H9 (cell line): ENCODE results near the gene BSG. TPM values are rescaled to one million over a fixed set of nuclear protein-coding genes. Genes with fewer than 3 reads are reported as not detected.

Experiments used
- DNase-seq: peaks from one replicate; pipeline ENCODE4 v3.0.0-alpha.2; 2017
- H2AFZ ChIP-seq: one replicate; pipeline ENCODE4 v1.6.1; 2013; ENCODE audit warnings: mild to moderate bottlenecking, low read length, control low read depth, moderate library complexity
- H2AK5ac ChIP-seq: 2 replicates; pipeline ENCODE4 v1.6.1; 2013; ENCODE audit warnings: low read length, control low read depth, mixed read lengths; ENCODE audit not compliant: insufficient read length
- H2BK120ac ChIP-seq: one replicate; pipeline ENCODE4 v1.6.1; 2013; ENCODE audit warnings: low read depth, mild to moderate bottlenecking, low read length, control low read depth, inconsistent platforms; ENCODE audit not compliant: poor library complexity, severe bottlenecking
- H2BK12ac ChIP-seq: 2 replicates; pipeline ENCODE4 v1.6.1; 2013; ENCODE audit warnings: low read length, control low read depth, mixed read lengths, low read depth; ENCODE audit not compliant: insufficient read length
- H2BK15ac ChIP-seq: 2 replicates; pipeline ENCODE4 v1.6.1; 2013; ENCODE audit warnings: low read depth, low read length, control low read depth
- H2BK20ac ChIP-seq: one replicate; pipeline ENCODE4 v1.6.1; 2013; ENCODE audit warnings: low read depth, mild to moderate bottlenecking, low read length, control low read depth, inconsistent platforms; ENCODE audit not compliant: poor library complexity, severe bottlenecking
- H2BK5ac ChIP-seq: 2 replicates; pipeline ENCODE4 v1.6.1; 2013; ENCODE audit warnings: low read length, control low read depth, mixed read lengths; ENCODE audit not compliant: insufficient read length
- H3K14ac ChIP-seq: 2 replicates; pipeline ENCODE4 v1.6.1; 2013; ENCODE audit warnings: low read length, control low read depth; ENCODE audit not compliant: insufficient read depth
- H3K18ac ChIP-seq: 2 replicates; pipeline ENCODE4 v1.6.1; 2013; ENCODE audit warnings: low read depth, mild to moderate bottlenecking, mixed read lengths, low read length, control low read depth; ENCODE audit not compliant: insufficient read length
- H3K23ac ChIP-seq: 2 replicates; pipeline ENCODE4 v1.6.1; 2013; ENCODE audit warnings: low read length, control low read depth, mixed read lengths, low read depth; ENCODE audit not compliant: insufficient read length
- H3K23me2 ChIP-seq: 2 replicates; pipeline ENCODE4 v1.6.1; 2013; ENCODE audit warnings: low read depth, mild to moderate bottlenecking, mixed read lengths, low read length, control low read depth; ENCODE audit not compliant: insufficient read length, poor library complexity, severe bottlenecking
- H3K27ac ChIP-seq: 2 replicates; pipeline ENCODE4 v1.5.1; 2013; ENCODE audit warnings: low read length, control low read depth, mixed read lengths, low read depth; ENCODE audit not compliant: insufficient read length
- H3K27me3 ChIP-seq: 2 replicates; pipeline ENCODE4 v1.6.1; 2013; ENCODE audit warnings: low read length, control low read depth, inconsistent platforms; ENCODE audit not compliant: insufficient read depth
- H3K4ac ChIP-seq: 2 replicates; pipeline ENCODE4 v1.6.1; 2013; ENCODE audit warnings: low read depth, mild to moderate bottlenecking, control low read depth, inconsistent platforms, low read length, moderate library complexity
- H3K4me1 ChIP-seq: 2 replicates; pipeline ENCODE4 v1.6.1; 2013; ENCODE audit warnings: low read length, control low read depth, inconsistent platforms; ENCODE audit not compliant: insufficient read depth
- H3K4me2 ChIP-seq: 2 replicates; pipeline ENCODE4 v1.6.1; 2013; ENCODE audit warnings: low read length, control low read depth, mixed read lengths; ENCODE audit not compliant: insufficient read length, insufficient read depth
- H3K56ac ChIP-seq: 2 replicates; pipeline ENCODE4 v1.6.1; 2013; ENCODE audit warnings: low read depth, mild to moderate bottlenecking, mixed read lengths, low read length, control low read depth; ENCODE audit not compliant: insufficient read length
- H3K79me1 ChIP-seq: 2 replicates; pipeline ENCODE4 v1.6.1; 2013; ENCODE audit warnings: low read depth, mild to moderate bottlenecking, moderate library complexity, low read length, control low read depth, inconsistent platforms; ENCODE audit not compliant: insufficient read depth, poor library complexity, severe bottlenecking
- H3K79me2 ChIP-seq: 2 replicates; pipeline ENCODE4 v1.6.1; 2013; ENCODE audit warnings: low read length, control low read depth, inconsistent platforms; ENCODE audit not compliant: insufficient read depth
- H3K9ac ChIP-seq: 2 replicates; pipeline ENCODE4 v1.6.1; 2013; ENCODE audit warnings: low read length, control low read depth, mixed read lengths; ENCODE audit not compliant: insufficient read length; ENCODE audit errors: extremely low read depth
- H3K9me3 ChIP-seq: one replicate; pipeline ENCODE4 v1.6.1; 2013; ENCODE audit warnings: low read depth, low read length, inconsistent platforms; ENCODE audit not compliant: control insufficient read depth
- H3T11ph ChIP-seq: one replicate; pipeline ENCODE4 v1.6.1; 2013; ENCODE audit warnings: mild to moderate bottlenecking, low read length, control low read depth, inconsistent platforms
- H4K20me1 ChIP-seq: one replicate; pipeline ENCODE4 v1.6.1; 2013; ENCODE audit not compliant: control insufficient read depth, insufficient read length, insufficient read depth
- H4K5ac ChIP-seq: 2 replicates; pipeline ENCODE4 v1.6.1; 2013; ENCODE audit warnings: low read depth, mild to moderate bottlenecking, mixed read lengths, low read length, control low read depth; ENCODE audit not compliant: insufficient read length
- H4K8ac ChIP-seq: replicated peaks from 2 replicates; pipeline ENCODE4 v1.6.1; 2013; ENCODE audit warnings: low read length, control low read depth, mixed read lengths, low read depth; ENCODE audit not compliant: insufficient read length
- H4K91ac ChIP-seq: 2 replicates; pipeline ENCODE4 v1.6.1; 2013; ENCODE audit warnings: low read depth, mild to moderate bottlenecking, moderate library complexity, mixed read lengths, low read length, control low read depth; ENCODE audit not compliant: insufficient read length
- H3K27ac Mint-ChIP-seq, 3 experiments: 2 replicates in 2 of 3; 3 replicates in 1 of 3; pipeline ENCODE4 v1.8.0; 2020 to 2021; ENCODE audit warnings: mixed read lengths in 3 of 3, mild to moderate bottlenecking in 1 of 3, moderate library complexity in 1 of 3
- H3K27me3 Mint-ChIP-seq: 2 replicates; pipeline ENCODE4 v1.8.0; 2021; ENCODE audit warnings: low read depth, mild to moderate bottlenecking, moderate library complexity, mixed read lengths
- H3K36me3 Mint-ChIP-seq, 3 experiments: 2 replicates in 2 of 3; 3 replicates in 1 of 3; pipeline ENCODE4 v1.8.0; 2020 to 2021; ENCODE audit warnings: low read depth in 3 of 3, mixed read lengths in 3 of 3; ENCODE audit not compliant: insufficient read depth in 1 of 3
- H3K4me1 Mint-ChIP-seq, 2 experiments: 2 replicates each; pipeline ENCODE4 v1.8.0; 2020; ENCODE audit warnings: mixed read lengths in 2 of 2
- H3K4me3 Mint-ChIP-seq, 2 experiments: 2 replicates in 1 of 2; 3 replicates in 1 of 2; pipeline ENCODE4 v1.8.0; 2020 to 2021; ENCODE audit warnings: mild to moderate bottlenecking in 2 of 2, mixed read lengths in 2 of 2, moderate library complexity in 1 of 2
- H3K9me3 Mint-ChIP-seq, 2 experiments: 2 replicates in 1 of 2; 3 replicates in 1 of 2; pipeline ENCODE4 v1.8.0; 2020; ENCODE audit warnings: mild to moderate bottlenecking in 2 of 2, mixed read lengths in 2 of 2, moderate library complexity in 1 of 2
- CTCF ChIP-seq: fragments of 200-600 bp; sonication (generic); conservative IDR thresholded peaks from 3 replicates; pipeline ENCODE4 v1.8.0; 2021; ENCODE audit warnings: antibody characterized with exemption, mild to moderate bottlenecking
- WGBS: extraction: QIAGEN DNeasy Blood & Tissue Kit; methylation state at CpG from one replicate; pipeline ENCODE4 v1.1.7; 2013; ENCODE audit warnings: missing lambda C conversion rate, low lambda C conversion rate, mixed read lengths; ENCODE audit not compliant: insufficient read length; ENCODE audit errors: extremely low coverage; 5-methylcytosine and 5-hydroxymethylcytosine counted together
- total RNA-seq: library from RNA; stranded (reverse); gene quantifications from 2 replicates; pipeline ENCODE4 v1.2.1, GENCODE V29; 2021

BSG gene
- total RNA-seq, 1 experiment from 2014 or later, result 715 TPM

- Mint-ChIP-seq H3K36me3 (peaks cover 0 to 15% (median 7%) of the 10 kb centered on the region in 3 experiments; a peak in 5 of 7 replicates), H3K4me3 (peak within 1 kb of the TSS in 1 of 2 experiments; percentile 54; a peak in 1 of 5 replicates), H3K9me3 (no peaks in the 10 kb centered on the region; a peak in 1 of 5 replicates), H3K27ac (peak within 1 kb of the TSS in 2 of 3 experiments; percentile 25 to 85; a peak in 2 of 7 replicates), H3K4me1 (peaks cover 0 to 2% of the 10 kb centered on the region in 2 experiments; a peak in 2 of 4 replicates), H3K27me3 (peaks cover 12% of the 10 kb centered on the region)
- Histone ChIP-seq H2BK120ac (no peak within 1 kb of the TSS), H2BK5ac (no peak within 1 kb of the TSS), H4K8ac (no peak within 1 kb of the TSS), H2BK12ac (no peak within 1 kb of the TSS), H4K91ac (no peak within 1 kb of the TSS), H3K14ac (no peak within 1 kb of the TSS), H3T11ph (no peak within 1 kb of the TSS), H2BK15ac (no peak within 1 kb of the TSS), H3K9ac (no peak within 1 kb of the TSS), H3K18ac (no peak within 1 kb of the TSS), H4K20me1 (no peaks in the 10 kb centered on the region), H3K79me1 (no peaks in the 10 kb centered on the region), H3K4me2 (no peak within 1 kb of the TSS), H3K79me2 (no peaks in the 10 kb centered on the region), H3K23ac (no peak within 1 kb of the TSS), H2AFZ (no peak within 1 kb of the TSS), H4K5ac (no peak within 1 kb of the TSS), H3K27ac (no peak within 1 kb of the TSS), H3K9me3 (no peaks in the 10 kb centered on the region), H2BK20ac (no peak within 1 kb of the TSS), H2AK5ac (no peak within 1 kb of the TSS), H3K4ac (no peak within 1 kb of the TSS), H3K4me1 (no peaks in the 10 kb centered on the region), H3K27me3 (no peaks in the 10 kb centered on the region), H3K23me2 (no peaks in the 10 kb centered on the region), H3K56ac (no peak within 1 kb of the TSS)
- no CpG with 5 or more reads among the region's 31 CpGs for WGBS
- peak; percentile 23 for DNase-seq
- TF ChIP-seq CTCF, result no peak
Measured at GRCh38 chr19:543910-544608, 28.3 kb upstream of the BSG start, which contains the start of gene GZMM. Gene GZMM (plus strand): TSS chr19:544053. CDS start chr19:544072, 19 bp downstream.
